Right atrium auricular region (tissue), 2 donors: ENCODE measurements around the gene MYO10. TPM values are rescaled to one million over a fixed set of nuclear protein-coding genes. Genes with fewer than 3 reads are reported as not detected.

Experiments
- DNase-seq: peaks from one replicate; pipeline ENCODE4 v3.0.0-alpha.2; 2019; ENCODE audit warnings: low spot score
- H3K27ac ChIP-seq, 2 donors: fragments of 200-600 bp; sonication (generic); 1 replicate in 1 of 2; 2 replicates in 1 of 2; pipeline ENCODE4 v1.5.1; 2016 to 2019
- H3K27me3 ChIP-seq, 2 donors: fragments of 200-600 bp; sonication (generic); one replicate each; pipeline versions ENCODE4 v1.5.1 to v1.6.0; 2017 to 2019
- H3K36me3 ChIP-seq: fragments of 200-600 bp; sonication (generic); one replicate; pipeline ENCODE4 v1.5.1; 2016
- H3K4me1 ChIP-seq, 2 donors: fragments of 200-600 bp; sonication (generic); one replicate each; pipeline versions ENCODE4 v1.5.1 to v1.6.0; 2017 to 2019
- H3K4me3 ChIP-seq, 2 donors: fragments of 200-600 bp; sonication (generic); 1 replicate in 1 of 2; 2 replicates in 1 of 2; pipeline ENCODE4 v1.5.1; 2017 to 2019; ENCODE audit warnings: mild to moderate bottlenecking in 1 of 2, moderate library complexity in 1 of 2
- H3K9me3 ChIP-seq, 2 donors: fragments of 200-600 bp; sonication (generic); one replicate each; pipeline ENCODE4 v1.5.1; 2019
- CTCF ChIP-seq, 2 donors: fragments of 200-600 bp; sonication (generic); IDR thresholded peaks; one replicate each; pipeline ENCODE4 v1.5.1; 2019; ENCODE audit warnings: antibody characterized with exemption in 2 of 2
- total RNA-seq, 2 donors: library from RNA; depleted of rRNA; stranded (reverse); fragments of >200 nt; gene quantifications; one replicate each; pipeline ENCODE4 v1.1.0, GENCODE V29; 2016

The MYO10 gene
- total RNA-seq, 2 donors from 2014 or later, result 3.8 to 5.5 TPM

GRCh38 chr5:16965581-16965980, 29.5 kb upstream of the MYO10 start:
- Histone ChIP-seq H3K27ac (no peak overlapping the region), H3K27me3 (no peaks in the 10 kb centered on the region), H3K36me3 (no peaks in the 10 kb centered on the region), H3K9me3 (no peaks in the 10 kb centered on the region), H3K4me1 (no peaks in the 10 kb centered on the region), H3K4me3 (no peak overlapping the region)
- DNase-seq, result no peak
- TF ChIP-seq CTCF (IDR thresholded peaks at IDR 0.05), result no peak

DNA sequence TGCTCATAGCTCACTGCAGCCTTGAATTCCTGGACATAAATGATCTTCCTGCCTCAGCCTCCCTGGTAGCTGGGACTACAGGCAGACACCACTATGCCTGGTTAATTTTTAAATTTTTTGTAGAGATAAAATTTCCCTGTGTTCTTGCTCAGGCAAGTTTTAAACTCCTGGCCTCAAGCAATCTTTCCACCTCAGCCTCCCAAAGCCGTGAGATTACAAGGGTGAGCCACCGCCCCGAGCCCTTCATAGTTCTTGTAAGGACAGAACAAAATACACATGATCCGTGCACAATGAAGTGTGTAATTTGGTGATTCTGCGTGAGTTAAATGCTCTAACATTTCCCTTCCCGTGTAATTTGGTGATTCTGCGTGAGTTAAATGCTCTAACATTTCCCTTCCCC, 27.7 kb upstream of the MYO10 start:
- Histone ChIP-seq H3K9me3 (no peaks in the 10 kb centered on the region), H3K4me3 (no peak overlapping the region), H3K27me3 (no peaks in the 10 kb centered on the region), H3K4me1 (no peaks in the 10 kb centered on the region), H3K27ac (no peak overlapping the region), H3K36me3 (no peaks in the 10 kb centered on the region)
- DNase-seq, result no peak
- no peak for TF ChIP-seq CTCF (IDR thresholded peaks at IDR 0.05)

- Histone ChIP-seq H3K27ac (no peak overlapping the region), H3K4me1 (no peaks in the 10 kb centered on the region), H3K27me3 (no peaks in the 10 kb centered on the region), H3K4me3 (no peak overlapping the region), H3K36me3 (no peaks in the 10 kb centered on the region), H3K9me3 (no peaks in the 10 kb centered on the region)
- TF ChIP-seq CTCF (IDR thresholded peaks at IDR 0.05), result no peak
- no peak for DNase-seq
Measured at GRCh38 chr5:16961131-16961530, 25.0 kb upstream of the MYO10 start.

DNA sequence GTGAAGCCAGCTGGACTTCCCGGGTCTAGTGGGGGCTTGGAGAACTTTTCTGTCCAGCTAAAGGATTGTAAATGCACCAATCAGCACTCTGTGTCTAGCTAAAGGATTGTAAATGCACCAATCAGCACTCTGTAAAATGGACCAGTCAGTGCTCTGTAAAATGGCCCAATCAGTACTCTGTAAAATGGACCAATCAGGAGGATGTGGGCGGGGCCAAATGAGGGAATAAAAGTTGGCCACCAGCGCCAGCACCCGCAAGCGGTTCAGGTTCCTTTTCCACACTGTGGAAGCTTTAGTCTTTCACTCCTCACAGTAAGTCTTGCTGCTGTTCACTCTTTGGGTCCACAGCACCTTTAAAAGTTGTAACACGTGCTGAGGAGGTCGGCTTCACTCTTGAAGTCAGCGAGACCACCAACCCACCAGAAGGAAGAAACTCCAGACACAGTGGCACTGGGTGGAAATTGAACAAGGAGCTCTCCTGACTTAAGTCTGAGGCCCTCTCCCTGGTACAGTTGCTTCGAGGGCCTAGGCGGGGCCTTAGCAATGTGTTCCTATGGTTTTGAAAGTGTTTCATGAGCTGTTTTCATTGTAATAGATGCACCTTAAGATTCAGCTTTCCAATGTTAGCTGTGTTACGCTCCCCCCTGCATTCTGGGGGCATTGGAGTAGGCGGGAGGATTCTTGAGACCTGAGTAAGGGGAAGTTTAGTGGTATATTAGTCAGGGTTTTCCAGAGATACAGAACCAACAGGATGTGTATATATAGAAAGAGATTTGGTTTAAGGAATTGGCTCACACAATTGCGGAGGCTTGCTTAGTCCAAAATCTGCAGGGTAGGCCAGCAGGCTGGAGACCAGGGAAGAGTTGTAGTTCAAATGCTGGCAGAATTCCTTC, 21.5 kb upstream of the MYO10 start:
- Histone ChIP-seq H3K27me3 (no peaks in the 10 kb centered on the region), H3K4me1 (no peaks in the 10 kb centered on the region), H3K36me3 (no peaks in the 10 kb centered on the region), H3K9me3 (no peaks in the 10 kb centered on the region), H3K4me3 (no peak overlapping the region), H3K27ac (no peak overlapping the region)
- DNase-seq, result no peak
- no peak for TF ChIP-seq CTCF (IDR thresholded peaks at IDR 0.05)

DNA sequence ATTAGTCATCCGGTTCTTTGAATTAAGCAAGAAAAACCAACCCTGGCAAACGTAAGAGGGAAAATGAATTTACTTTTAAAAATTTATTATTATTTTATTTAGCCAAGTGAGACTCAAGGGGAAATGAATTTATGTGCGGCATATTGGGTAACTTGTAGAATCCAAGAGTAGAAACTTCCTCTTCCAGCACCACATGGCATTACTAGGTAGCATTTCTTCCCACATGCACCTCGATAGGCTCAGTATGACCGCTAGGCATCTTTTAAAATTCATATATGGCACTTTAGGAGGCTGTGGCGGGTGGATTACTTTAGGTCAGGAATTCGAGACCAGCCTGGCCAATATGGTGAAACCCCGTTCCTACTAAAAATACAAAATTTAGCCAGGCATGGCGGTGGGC, 17.6 kb upstream of the MYO10 start:
- TF ChIP-seq CTCF (IDR thresholded peaks at IDR 0.05), result no peak
- DNase-seq, result no peak
- Histone ChIP-seq H3K27ac (no peak overlapping the region), H3K4me1 (no peaks in the 10 kb centered on the region), H3K36me3 (no peaks in the 10 kb centered on the region), H3K27me3 (no peaks in the 10 kb centered on the region), H3K4me3 (no peak overlapping the region), H3K9me3 (no peaks in the 10 kb centered on the region)
